Esophagus squamous epithelium (tissue), 5 donors: Measurements from ENCODE around the gene CREB3L2. TPM values are rescaled to one million over a fixed set of nuclear protein-coding genes. Genes with fewer than 3 reads are reported as not detected.

Source experiments
- DNase-seq: peaks from one replicate; lab custom pipeline; 2025; lab: John Stamatoyannopoulos, UW
- H3K27ac ChIP-seq, 4 donors: fragments of 200-600 bp; sonication (generic); one replicate each; pipeline ENCODE4 v1.5.1; 2016 to 2019; ENCODE audit warnings: mild to moderate bottlenecking in 1 of 4
- H3K27me3 ChIP-seq, 4 donors: fragments of 200-600 bp; sonication (generic); 1 replicate in 3 of 4; 2 replicates in 1 of 4; pipeline versions ENCODE4 v1.5.1 to v1.6.0; 2017 to 2021; ENCODE audit warnings: antibody characterized with exemption in 1 of 4
- H3K36me3 ChIP-seq, 3 donors: fragments of 200-600 bp; sonication (generic); one replicate each; pipeline ENCODE4 v1.5.1; 2016 to 2019
- H3K4me1 ChIP-seq, 3 donors: fragments of 200-600 bp; sonication (generic); one replicate each; pipeline ENCODE4 v1.5.1; 2017 to 2019
- H3K4me3 ChIP-seq, 4 donors: fragments of 200-600 bp; sonication (generic); 1 replicate in 3 of 4; 2 replicates in 1 of 4; pipeline ENCODE4 v1.5.1; 2016 to 2019; ENCODE audit warnings: mild to moderate bottlenecking in 2 of 4, moderate library complexity in 1 of 4
- H3K9me3 ChIP-seq, 3 donors: fragments of 200-600 bp; sonication (generic); one replicate each; pipeline ENCODE4 v1.5.1; 2016 to 2019
- POLR2A ChIP-seq, 4 donors: fragments of 450-650 bp; IDR thresholded peaks; one replicate each; pipeline ENCODE4 v1.6.1; 2017; ENCODE audit warnings: antibody characterized with exemption in 4 of 4, mild to moderate bottlenecking in 4 of 4, moderate library complexity in 3 of 4
- WGBS, 2 donors: methylation state at CpG; one replicate each; pipeline ENCODE4 v1.1.5; 2018; 5-methylcytosine and 5-hydroxymethylcytosine counted together
- intact Hi-C: fragments of 100-400 bp; cut with DNase I; formaldehyde crosslinking; loops from one replicate; pipeline ENCODE4 v1.15.0; 2022
- total RNA-seq, 4 donors: library from RNA; depleted of rRNA; stranded (reverse); fragments of >200 nt; gene quantifications; one replicate each; pipeline ENCODE4 v1.1.0, GENCODE V29; 2016
- TF ChIP-seq, protein P1 (sequence below), 6 experiments: fragments of 450-650 bp in 4 of 6; fragments of 200-600 bp in 2 of 6; sonication (generic) in 2 of 6; IDR thresholded peaks; one replicate each; pipeline ENCODE4 v1.5.1; 2016 to 2019; ENCODE audit warnings: antibody characterized with exemption in 6 of 6, mild to moderate bottlenecking in 4 of 6, moderate library complexity in 4 of 6
- donor health status: DM: yes; HTN: yes; CAD: no.

The CREB3L2 gene
- total RNA-seq, 4 donors from 2014 or later = 14.9 to 21.9 (median 17.3) TPM

- no peak for DNase-seq
- no peaks in the 10 kb centered on the region for H3K27me3 ChIP-seq
- TF ChIP-seq, protein P1, sequence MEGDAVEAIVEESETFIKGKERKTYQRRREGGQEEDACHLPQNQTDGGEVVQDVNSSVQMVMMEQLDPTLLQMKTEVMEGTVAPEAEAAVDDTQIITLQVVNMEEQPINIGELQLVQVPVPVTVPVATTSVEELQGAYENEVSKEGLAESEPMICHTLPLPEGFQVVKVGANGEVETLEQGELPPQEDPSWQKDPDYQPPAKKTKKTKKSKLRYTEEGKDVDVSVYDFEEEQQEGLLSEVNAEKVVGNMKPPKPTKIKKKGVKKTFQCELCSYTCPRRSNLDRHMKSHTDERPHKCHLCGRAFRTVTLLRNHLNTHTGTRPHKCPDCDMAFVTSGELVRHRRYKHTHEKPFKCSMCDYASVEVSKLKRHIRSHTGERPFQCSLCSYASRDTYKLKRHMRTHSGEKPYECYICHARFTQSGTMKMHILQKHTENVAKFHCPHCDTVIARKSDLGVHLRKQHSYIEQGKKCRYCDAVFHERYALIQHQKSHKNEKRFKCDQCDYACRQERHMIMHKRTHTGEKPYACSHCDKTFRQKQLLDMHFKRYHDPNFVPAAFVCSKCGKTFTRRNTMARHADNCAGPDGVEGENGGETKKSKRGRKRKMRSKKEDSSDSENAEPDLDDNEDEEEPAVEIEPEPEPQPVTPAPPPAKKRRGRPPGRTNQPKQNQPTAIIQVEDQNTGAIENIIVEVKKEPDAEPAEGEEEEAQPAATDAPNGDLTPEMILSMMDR (IDR thresholded peaks at IDR 0.05) = no peak
- TF ChIP-seq POLR2A (IDR thresholded peaks at IDR 0.05) = no peak
- no peak overlapping the region for H3K27ac ChIP-seq
- 63 to 78% methylated on average over 2 of the region's 2 CpGs for WGBS, 2 donors
- no peak overlapping the region for H3K4me3 ChIP-seq
- H3K4me1 ChIP-seq = peaks cover 0 to 23% (median 0%) of the 10 kb centered on the region in 3 donors
- no peaks in the 10 kb centered on the region for H3K36me3 ChIP-seq
- H3K9me3 ChIP-seq = no peaks in the 10 kb centered on the region
- intact Hi-C loops = no loop called here
Observed at GRCh38 chr7:138006106-138006505, 4.2 kb upstream of the CREB3L2 start.

DNA sequence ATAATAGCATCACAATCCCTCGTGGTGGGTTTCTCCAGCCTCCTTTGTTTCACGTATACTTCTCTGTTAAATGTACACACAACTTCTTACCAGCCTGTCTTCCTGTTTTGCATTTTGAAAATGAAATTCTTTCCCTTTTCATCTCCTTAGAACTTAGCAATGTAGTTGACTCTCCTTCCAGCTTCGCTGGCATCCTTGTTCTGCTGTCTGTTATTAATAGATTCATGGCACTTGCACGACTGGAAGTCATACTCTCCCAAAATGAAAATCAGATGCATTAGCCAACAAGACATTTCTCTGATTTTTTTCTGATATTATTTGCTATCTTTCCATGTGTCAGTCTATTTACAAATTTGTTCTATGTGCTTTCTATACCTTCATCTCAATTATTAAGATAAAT is 3.0 kb upstream of the CREB3L2 start:
- Histone ChIP-seq H3K9me3 (no peaks in the 10 kb centered on the region), H3K4me3 (no peak overlapping the region), H3K4me1 (peaks cover 3 to 35% (median 6%) of the 10 kb centered on the region in 3 donors), H3K36me3 (no peaks in the 10 kb centered on the region), H3K27ac (no peak overlapping the region), H3K27me3 (no peaks in the 10 kb centered on the region)
- no peak for DNase-seq
- 55 to 62% methylated on average over 4 of the region's 4 CpGs for WGBS, 2 donors
- intact Hi-C loops = no loop called here
- TF ChIP-seq POLR2A (IDR thresholded peaks at IDR 0.05) = no peak
- TF ChIP-seq, protein P1 (IDR thresholded peaks at IDR 0.05) = no peak

DNA sequence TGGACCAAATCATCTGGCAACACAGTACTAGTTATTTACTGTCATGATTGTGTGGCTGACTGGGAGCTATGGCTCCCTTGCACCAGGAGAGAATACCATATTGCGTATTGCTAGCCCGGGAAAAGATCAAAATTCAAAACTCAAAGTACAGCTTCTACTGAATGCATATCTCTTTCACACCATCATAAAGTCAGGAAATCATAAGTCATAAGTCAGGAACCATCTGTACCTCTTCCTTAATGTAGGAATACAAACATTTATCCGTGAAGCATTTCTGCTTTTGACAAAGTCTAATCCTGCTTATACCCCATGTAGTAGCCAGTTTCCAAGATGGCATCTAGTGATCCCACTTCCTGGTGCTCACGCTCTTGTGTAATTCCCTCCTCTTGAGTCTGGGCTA is 2.2 kb upstream of the CREB3L2 start:
- WGBS, 2 donors = 84 to 89% methylated on average over 4 of the region's 4 CpGs
- intact Hi-C loops = no loop called here
- no peak for TF ChIP-seq POLR2A (IDR thresholded peaks at IDR 0.05)
- TF ChIP-seq, protein P1 (IDR thresholded peaks at IDR 0.05) = no peak

DNA sequence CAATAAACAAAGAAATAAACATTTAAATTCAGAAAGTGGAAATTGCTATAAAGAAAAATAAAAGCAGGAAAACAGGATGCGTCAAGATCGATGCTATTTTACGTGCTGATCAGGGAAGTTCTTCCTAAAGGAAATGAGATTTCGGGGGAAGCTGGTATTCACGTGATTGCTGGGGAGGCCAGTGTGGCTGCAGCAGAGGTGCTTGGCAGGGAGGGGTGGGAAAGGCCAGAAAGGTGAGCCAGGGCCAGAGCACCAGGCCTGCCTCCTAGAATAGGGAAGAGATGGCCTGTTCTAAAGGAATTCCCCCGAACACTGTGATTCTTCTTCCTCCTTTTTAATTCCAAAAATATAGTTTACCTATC is 923 bp upstream of the CREB3L2 start:
- WGBS, 2 donors = 62 to 66% methylated on average over 6 of the region's 6 CpGs
- intact Hi-C loops = no loop called here
- no peak for DNase-seq
- Histone ChIP-seq H3K36me3 (no peaks in the 10 kb centered on the region), H3K4me3 (no peak overlapping the region), H3K4me1 (peaks cover 14 to 44% (median 20%) of the 10 kb centered on the region in 3 donors), H3K9me3 (no peaks in the 10 kb centered on the region), H3K27me3 (no peaks in the 10 kb centered on the region), H3K27ac (peak overlapping the region in 2 of 4 donors; percentile 58 to 92)
- TF ChIP-seq POLR2A (IDR thresholded peaks at IDR 0.05) = no peak
- TF ChIP-seq, protein P1 (IDR thresholded peaks at IDR 0.05) = no peak

More for the DNA sequence above, 2.2 kb upstream of the CREB3L2 start:
- no peaks in the 10 kb centered on the region for H3K9me3 ChIP-seq
- DNase-seq = no peak
- H3K27ac ChIP-seq = no peak overlapping the region
- no peaks in the 10 kb centered on the region for H3K27me3 ChIP-seq
- no peak overlapping the region for H3K4me3 ChIP-seq
- no peaks in the 10 kb centered on the region for H3K36me3 ChIP-seq
- H3K4me1 ChIP-seq = peaks cover 8 to 44% (median 11%) of the 10 kb centered on the region in 3 donors

GRCh38 chr7:138002096-138002827 is 376 bp upstream of the CREB3L2 start:
- H3K36me3 ChIP-seq = no peaks in the 10 kb centered on the region
- no peaks in the 10 kb centered on the region for H3K27me3 ChIP-seq
- H3K4me1 ChIP-seq = peaks cover 18 to 46% (median 22%) of the 10 kb centered on the region in 3 donors
- H3K4me3 ChIP-seq = peak overlapping the region; percentile 64 to 100 (median 81)
- 4% methylated on average over 13 to 14 of the region's 28 CpGs for WGBS, 2 donors
- no peaks in the 10 kb centered on the region for H3K9me3 ChIP-seq
- peak; percentile 96 for DNase-seq
- intact Hi-C loops = no loop called here
- peak overlapping the region; percentile 91 to 99 (median 94) for H3K27ac ChIP-seq
- TF ChIP-seq, protein P1 (IDR thresholded peaks at IDR 0.05) = peak; percentile 87 to 95 (median 89)
- no peak for TF ChIP-seq POLR2A (IDR thresholded peaks at IDR 0.05)
